GM18499 (cell line): ENCODE data around the gene TANC1.

Experiments
- ATAC-seq: cut with Tn5 transposase; IDR thresholded peaks from one replicate; pipeline ENCODE4 v1.9.1; 2021; ENCODE audit warnings: moderate number of reproducible peaks; ENCODE audit not compliant: insufficient read depth, unreplicated experiment

The TANC1 gene

GRCh38 chr2:158993721-158994587 is 25.5 kb downstream of the TANC1 start:
- no peak for ATAC-seq

- no peak for ATAC-seq
These were observed 26.7 kb downstream of the TANC1 start for GRCh38 chr2:158994920-158995676.

- ATAC-seq = no peak
These were observed 27.2 kb downstream of the TANC1 start for GRCh38 chr2:158995677-158996049.

- ATAC-seq = no peak
These were observed 28.0 kb downstream of the TANC1 start for GRCh38 chr2:158996378-158996993.

GRCh38 chr2:158997037-158997790 is 28.8 kb downstream of the TANC1 start:
- ATAC-seq = no peak

GRCh38 chr2:158998551-158999248 is 30.3 kb downstream of the TANC1 start:
- ATAC-seq = no peak

GRCh38 chr2:158999458-158999857 is 31.0 kb downstream of the TANC1 start:
- no peak for ATAC-seq

- ATAC-seq = no peak
These were observed 31.6 kb downstream of the TANC1 start for GRCh38 chr2:159000072-159000471.

- ATAC-seq = no peak
These were observed 34.1 kb downstream of the TANC1 start for GRCh38 chr2:159002462-159003111.

GRCh38 chr2:159003555-159003954 is 35.1 kb downstream of the TANC1 start:
- no peak for ATAC-seq

GRCh38 chr2:159004849-159005248 is 36.4 kb downstream of the TANC1 start:
- no peak for ATAC-seq

- no peak for ATAC-seq
These were observed 41.5 kb downstream of the TANC1 start for GRCh38 chr2:159009940-159010339.

- no peak for ATAC-seq
These were observed 41.9 kb downstream of the TANC1 start for GRCh38 chr2:159010340-159010739.

- ATAC-seq = no peak
These were observed 42.5 kb downstream of the TANC1 start for GRCh38 chr2:159010963-159011362.

GRCh38 chr2:159012142-159012541 is 43.7 kb downstream of the TANC1 start:
- ATAC-seq = no peak

GRCh38 chr2:159013103-159013502 is 44.7 kb downstream of the TANC1 start:
- no peak for ATAC-seq

GRCh38 chr2:159015174-159015573 is 46.7 kb downstream of the TANC1 start:
- no peak for ATAC-seq

GRCh38 chr2:159015823-159016222 is 47.4 kb downstream of the TANC1 start:
- ATAC-seq = no peak

- no peak for ATAC-seq
These were observed 49.4 kb downstream of the TANC1 start for GRCh38 chr2:159017837-159018236.
